Neural progenitor cell (in vitro differentiated cells): ENCODE results near the gene IFI44L. TPM values are rescaled to one million over a fixed set of nuclear protein-coding genes. Genes with fewer than 3 reads are reported as not detected.

ENCODE experiments used
- DNase-seq: peaks from one replicate; pipeline ENCODE4 v3.0.0-alpha.2; 2016; ENCODE audit warnings: low spot score
- H2AFZ ChIP-seq: fragments of 200-600 bp; sonication (generic); replicated peaks from 2 replicates; pipeline ENCODE4 v1.6.1; 2016; ENCODE audit warnings: antibody characterized with exemption
- H3F3A ChIP-seq: fragments of 200-600 bp; sonication (generic); 2 replicates; pipeline ENCODE4 v1.6.1; 2016; ENCODE audit warnings: antibody characterized with exemption, low read depth
- H3K27ac ChIP-seq: fragments of 200-600 bp; sonication (generic); 2 replicates; pipeline ENCODE4 v1.5.1; 2016; ENCODE audit warnings: mild to moderate bottlenecking
- H3K27me3 ChIP-seq: fragments of 200-600 bp; sonication (generic); 2 replicates; pipeline ENCODE4 v1.6.1; 2016; ENCODE audit warnings: mild to moderate bottlenecking, moderate library complexity
- H3K36me3 ChIP-seq: fragments of 200-600 bp; sonication (generic); 2 replicates; pipeline ENCODE4 v1.5.1; 2016
- H3K4me1 ChIP-seq: fragments of 200-600 bp; sonication (generic); 2 replicates; pipeline ENCODE4 v1.6.1; 2016; ENCODE audit warnings: mixed run types
- H3K4me2 ChIP-seq: fragments of 200-600 bp; sonication (generic); 2 replicates; pipeline ENCODE4 v1.6.1; 2016
- H3K4me3 ChIP-seq: fragments of 200-600 bp; sonication (generic); 2 replicates; pipeline ENCODE4 v1.5.1; 2016
- H3K79me2 ChIP-seq: fragments of 200-600 bp; sonication (generic); 2 replicates; pipeline ENCODE4 v1.6.1; 2016; ENCODE audit warnings: low read depth
- H3K9ac ChIP-seq: fragments of 200-600 bp; sonication (generic); 2 replicates; pipeline ENCODE4 v1.6.1; 2016
- H3K9me3 ChIP-seq: fragments of 200-600 bp; sonication (generic); 2 replicates; pipeline ENCODE4 v1.5.1; 2016; ENCODE audit warnings: low read depth
- H4K20me1 ChIP-seq: fragments of 200-600 bp; sonication (generic); 2 replicates; pipeline ENCODE4 v1.6.1; 2016; ENCODE audit warnings: low read depth
- H3K27ac Mint-ChIP-seq: 3 replicates; pipeline ENCODE4 v1.8.0; 2021; ENCODE audit warnings: mixed read lengths
- H3K27me3 Mint-ChIP-seq: 2 replicates; pipeline ENCODE4 v1.8.0; 2022; ENCODE audit warnings: low read depth, mild to moderate bottlenecking, inconsistent platforms, moderate library complexity, mixed read lengths; ENCODE audit not compliant: insufficient read depth
- H3K36me3 Mint-ChIP-seq: 3 replicates; pipeline ENCODE4 v1.8.0; 2021; ENCODE audit warnings: mixed read lengths
- H3K4me1 Mint-ChIP-seq: 3 replicates; pipeline ENCODE4 v1.8.0; 2021; ENCODE audit warnings: mixed read lengths
- H3K4me3 Mint-ChIP-seq: 3 replicates; pipeline ENCODE4 v1.8.0; 2021; ENCODE audit warnings: mild to moderate bottlenecking, moderate library complexity, mixed read lengths
- H3K9me3 Mint-ChIP-seq: 3 replicates; pipeline ENCODE4 v1.8.0; 2020; ENCODE audit warnings: mixed read lengths
- CTCF ChIP-seq: fragments of 200-600 bp; sonication (generic); IDR thresholded peaks from 2 replicates; pipeline ENCODE4 v1.5.1; 2017; ENCODE audit warnings: antibody characterized with exemption, mild to moderate bottlenecking
- EZH2 ChIP-seq: fragments of 200-600 bp; sonication (generic); IDR thresholded peaks from 2 replicates; pipeline ENCODE4 v1.6.1; 2017; ENCODE audit warnings: antibody characterized with exemption, mild to moderate bottlenecking, moderate library complexity
- EZH2phosphoT487 ChIP-seq: fragments of 200-600 bp; sonication (generic); IDR thresholded peaks from 2 replicates; pipeline ENCODE4 v1.6.1; 2017; ENCODE audit warnings: antibody characterized with exemption
- total RNA-seq: library from RNA; depleted of rRNA; stranded (reverse); fragments of >200 nt; gene quantifications from 2 replicates; pipeline ENCODE4 v1.2.3, GENCODE V29; 2015; ENCODE audit warnings: low replicate concordance

Gene IFI44L
- total RNA-seq, 1 donor from 2014 or later = not detected

- Mint-ChIP-seq H3K9me3 (no peaks in the 10 kb centered on the region), H3K27ac (no peak overlapping the region), H3K36me3 (no peaks in the 10 kb centered on the region), H3K4me3 (no peak overlapping the region), H3K27me3 (no peaks in the 10 kb centered on the region), H3K4me1 (no peaks in the 10 kb centered on the region)
- no peaks in the 10 kb centered on the region for H3K27me3 ChIP-seq
- H3K27ac ChIP-seq = no peak overlapping the region
- H4K20me1 ChIP-seq = no peaks in the 10 kb centered on the region
- H3F3A ChIP-seq = no peaks in the 10 kb centered on the region
- DNase-seq = no peak
- no peaks in the 10 kb centered on the region for H3K4me1 ChIP-seq
- no peak overlapping the region for H3K9ac ChIP-seq
- H2AFZ ChIP-seq = no peak overlapping the region
- H3K9me3 ChIP-seq = no peaks in the 10 kb centered on the region
- H3K79me2 ChIP-seq = no peaks in the 10 kb centered on the region
- no peaks in the 10 kb centered on the region for H3K36me3 ChIP-seq
- H3K4me3 ChIP-seq = no peak overlapping the region
- no peak overlapping the region for H3K4me2 ChIP-seq
- no peak for TF ChIP-seq CTCF
- no peak for TF ChIP-seq EZH2phosphoT487
- no peak for TF ChIP-seq EZH2
Observed at GRCh38 chr1:78683079-78683478, 62.8 kb downstream of the IFI44L start.

DNA sequence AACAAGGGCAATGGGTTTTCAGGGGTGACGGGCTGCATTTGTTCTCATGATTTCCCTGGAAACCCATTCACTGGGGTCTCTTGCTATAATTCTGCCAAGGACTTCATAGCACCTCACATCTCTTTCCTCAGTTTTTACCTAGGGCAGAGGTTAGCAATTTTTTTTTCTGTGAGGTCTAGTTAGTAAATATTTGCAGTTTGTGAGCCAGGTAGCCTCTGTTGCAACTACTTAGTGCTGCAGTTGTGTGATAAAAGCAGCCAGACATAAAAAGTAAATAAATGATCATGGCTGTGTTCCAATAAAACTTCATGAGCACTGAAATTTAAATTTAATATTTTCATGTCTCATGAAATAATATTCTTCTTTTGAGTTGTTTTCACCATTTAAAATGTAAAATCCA, 67.1 kb downstream of the IFI44L start:
- H3K36me3 Mint-ChIP-seq = no peaks in the 10 kb centered on the region

GRCh38 chr1:78687914-78688313, 67.7 kb downstream of the IFI44L start:
- H3K4me2 ChIP-seq = no peak overlapping the region
- H3K4me3 ChIP-seq = no peak overlapping the region
- no peak overlapping the region for H3K4me3 Mint-ChIP-seq
- DNase-seq = no peak
- H3K79me2 ChIP-seq = no peaks in the 10 kb centered on the region
- TF ChIP-seq EZH2phosphoT487 (no peak), EZH2 (no peak), CTCF (no peak)
- H3K36me3 ChIP-seq = no peaks in the 10 kb centered on the region
- no peaks in the 10 kb centered on the region for H3K27me3 Mint-ChIP-seq
- H3F3A ChIP-seq = no peaks in the 10 kb centered on the region
- no peaks in the 10 kb centered on the region for H3K27me3 ChIP-seq
- H3K9me3 Mint-ChIP-seq = no peaks in the 10 kb centered on the region
- no peak overlapping the region for H2AFZ ChIP-seq
- H3K27ac Mint-ChIP-seq = no peak overlapping the region
- H3K9me3 ChIP-seq = no peaks in the 10 kb centered on the region
- no peaks in the 10 kb centered on the region for H3K4me1 ChIP-seq
- no peaks in the 10 kb centered on the region for H3K4me1 Mint-ChIP-seq
- no peaks in the 10 kb centered on the region for H3K36me3 Mint-ChIP-seq
- no peak overlapping the region for H3K9ac ChIP-seq
- no peaks in the 10 kb centered on the region for H4K20me1 ChIP-seq
- H3K27ac ChIP-seq = no peak overlapping the region

More for the DNA sequence above, 67.1 kb downstream of the IFI44L start:
- Mint-ChIP-seq H3K9me3 (no peaks in the 10 kb centered on the region), H3K4me1 (no peaks in the 10 kb centered on the region), H3K27me3 (no peaks in the 10 kb centered on the region), H3K27ac (no peak overlapping the region), H3K4me3 (no peak overlapping the region)
- no peak overlapping the region for H3K27ac ChIP-seq
- TF ChIP-seq EZH2 = no peak
- no peak for TF ChIP-seq CTCF
- TF ChIP-seq EZH2phosphoT487 = no peak
- no peaks in the 10 kb centered on the region for H3F3A ChIP-seq
- no peak overlapping the region for H3K4me2 ChIP-seq
- H3K36me3 ChIP-seq = no peaks in the 10 kb centered on the region
- no peaks in the 10 kb centered on the region for H3K79me2 ChIP-seq
- H3K4me3 ChIP-seq = no peak overlapping the region
- no peak overlapping the region for H2AFZ ChIP-seq
- H4K20me1 ChIP-seq = no peaks in the 10 kb centered on the region
- H3K27me3 ChIP-seq = no peaks in the 10 kb centered on the region
- H3K9ac ChIP-seq = no peak overlapping the region
- no peaks in the 10 kb centered on the region for H3K4me1 ChIP-seq
- DNase-seq = no peak
- no peaks in the 10 kb centered on the region for H3K9me3 ChIP-seq
